CD14-positive monocyte (primary cell): ENCODE results near the gene STK38L. TPM values are rescaled to one million over a fixed set of nuclear protein-coding genes. Genes with fewer than 3 reads are reported as not detected.

Experiments
- DNase-seq, 3 donors: peaks; one replicate each; pipeline ENCODE4 v3.0.0-alpha.2; 2011 to 2022
- H2AFZ ChIP-seq: 2 replicates; pipeline ENCODE4 v1.6.0; 2012; ENCODE audit warnings: mild to moderate bottlenecking, low read depth, low read length, inconsistent platforms; ENCODE audit not compliant: insufficient read depth, poor library complexity, severe bottlenecking
- H3K27ac ChIP-seq, 2 donors: 1 replicate in 1 of 2; 2 replicates in 1 of 2; pipeline ENCODE4 v1.5.1; 2012 to 2013; ENCODE audit warnings: low read length in 2 of 2, control low read depth in 1 of 2, inconsistent platforms in 1 of 2, low read depth in 1 of 2, mild to moderate bottlenecking in 1 of 2
- H3K27me3 ChIP-seq, 2 donors: one replicate each; pipeline versions ENCODE4 v1.6.0 to v1.6.1; 2011 to 2013; ENCODE audit warnings: low read length in 2 of 2; ENCODE audit not compliant: control insufficient read depth in 2 of 2, insufficient read depth in 2 of 2
- H3K36me3 ChIP-seq, 2 donors: replicated peaks in 1 of 2; 1 replicate in 1 of 2; 2 replicates in 1 of 2; pipeline versions ENCODE4 v1.5.1 to v1.6.1; 2012 to 2013; ENCODE audit warnings: low read length in 2 of 2, control low read depth in 1 of 2, inconsistent platforms in 1 of 2, mild to moderate bottlenecking in 1 of 2; ENCODE audit not compliant: insufficient read depth in 2 of 2, control insufficient read depth in 1 of 2
- H3K4me1 ChIP-seq, 2 donors: 1 replicate in 1 of 2; 2 replicates in 1 of 2; pipeline versions ENCODE4 v1.5.1 to v1.6.1; 2012 to 2013; ENCODE audit warnings: low read length in 2 of 2, control low read depth in 1 of 2, inconsistent platforms in 1 of 2, mild to moderate bottlenecking in 1 of 2, moderate library complexity in 1 of 2; ENCODE audit not compliant: insufficient read depth in 2 of 2, control insufficient read depth in 1 of 2
- H3K4me2 ChIP-seq: replicated peaks from 2 replicates; pipeline ENCODE3; 2012; ENCODE audit warnings: low read length, moderate library complexity, mild to moderate bottlenecking; ENCODE audit not compliant: poor library complexity, severe bottlenecking; ENCODE audit errors: extremely low read depth
- H3K4me3 ChIP-seq, 3 experiments: fragments of 200-600 bp in 1 of 3; sonication (generic) in 1 of 3; replicated peaks in 1 of 3; 1 replicate in 2 of 3; 2 replicates in 1 of 3; pipeline ENCODE4 v1.5.1; 2011 to 2013; ENCODE audit warnings: low read length in 3 of 3, mild to moderate bottlenecking in 3 of 3, control low read depth in 2 of 3, low read depth in 2 of 3, inconsistent platforms in 1 of 3, moderate library complexity in 1 of 3
- H3K79me2 ChIP-seq: 2 replicates; pipeline ENCODE4 v1.6.0; 2012; ENCODE audit warnings: mild to moderate bottlenecking, control low read depth, inconsistent platforms, low read length, moderate library complexity; ENCODE audit not compliant: insufficient read depth
- H3K9ac ChIP-seq: 2 replicates; pipeline ENCODE4 v1.6.0; 2017; ENCODE audit warnings: low read length, mild to moderate bottlenecking; ENCODE audit not compliant: insufficient read depth, poor library complexity, severe bottlenecking
- H3K9me3 ChIP-seq, 2 donors: replicated peaks in 1 of 2; 1 replicate in 1 of 2; 2 replicates in 1 of 2; pipeline versions ENCODE4 v1.5.1 to v1.6.1; 2012 to 2013; ENCODE audit warnings: low read length in 2 of 2, control low read depth in 1 of 2; ENCODE audit not compliant: control insufficient read depth in 1 of 2, insufficient read depth in 1 of 2
- H4K20me1 ChIP-seq: 2 replicates; pipeline ENCODE4 v1.6.0; 2012; ENCODE audit warnings: mild to moderate bottlenecking, low read length, control low read depth, moderate library complexity; ENCODE audit not compliant: insufficient read depth
- H3K27ac Mint-ChIP-seq, 7 donors: one replicate each; pipeline ENCODE4 v1.8.0; 2020; ENCODE audit warnings: mild to moderate bottlenecking in 7 of 7, mixed read lengths in 7 of 7, moderate library complexity in 6 of 7, inconsistent platforms in 2 of 7
- H3K27me3 Mint-ChIP-seq, 3 donors: one replicate each; pipeline ENCODE4 v1.8.0; 2021 to 2022; ENCODE audit warnings: low read depth in 3 of 3, mild to moderate bottlenecking in 3 of 3, mixed read lengths in 3 of 3, moderate library complexity in 3 of 3, inconsistent platforms in 1 of 3
- H3K36me3 Mint-ChIP-seq, 2 donors: one replicate each; pipeline ENCODE4 v1.8.0; 2020; ENCODE audit warnings: mixed read lengths in 2 of 2, inconsistent platforms in 1 of 2, mild to moderate bottlenecking in 1 of 2
- H3K4me1 Mint-ChIP-seq: one replicate; pipeline ENCODE4 v1.8.0; 2020; ENCODE audit warnings: mild to moderate bottlenecking, mixed read lengths
- H3K4me3 Mint-ChIP-seq, 2 donors: one replicate each; pipeline ENCODE4 v1.8.0; 2020; ENCODE audit warnings: mild to moderate bottlenecking in 2 of 2, mixed read lengths in 2 of 2, moderate library complexity in 1 of 2
- H3K9me3 Mint-ChIP-seq, 7 donors: one replicate each; pipeline ENCODE4 v1.8.0; 2020 to 2022; ENCODE audit warnings: mixed read lengths in 7 of 7, mild to moderate bottlenecking in 6 of 7, moderate library complexity in 6 of 7, inconsistent platforms in 2 of 7
- CTCF ChIP-seq: fragments of 200-600 bp; IDR thresholded peaks from one replicate; pipeline ENCODE4 v1.8.0; 2022; ENCODE audit warnings: antibody characterized with exemption, mild to moderate bottlenecking
- WGBS: methylation state at CpG from one replicate; pipeline ENCODE4 v1.1.5; 2013; ENCODE audit warnings: missing lambda C conversion rate; ENCODE audit not compliant: insufficient coverage; 5-methylcytosine and 5-hydroxymethylcytosine counted together
- intact Hi-C, 2 donors: fragments of 100-400 bp; cut with micrococcal nuclease; formaldehyde crosslinking; loops; one replicate each; pipeline versions ENCODE4 v1.15.0 to v1.15.1; 2023
- polyA plus RNA-seq, 3 donors: library from polyadenylated mRNA; depleted of rRNA in 1 of 3; unstranded in 2 of 3; stranded (reverse) in 1 of 3; fragments of 300-500 nt in 2 of 3; fragments of >200 nt in 1 of 3; fragmentation: Illumina TruSeq in 2 of 3; gene quantifications; 1 replicate in 2 of 3; 2 replicates in 1 of 3; pipeline ENCODE4 v1.2.3, GENCODE V29; 2012 to 2021

STK38L gene
- polyA plus RNA-seq, 3 donors = 20.0 to 29.5 (median 20.5) TPM

GRCh38 chr12:27220988-27221345, 23.1 kb upstream of the STK38L start:
- H3K9me3 Mint-ChIP-seq = peaks cover 0 to 2% (median 0%) of the 10 kb centered on the region in 7 donors
- Histone ChIP-seq H4K20me1 (no peaks in the 10 kb centered on the region), H3K27me3 (no peaks in the 10 kb centered on the region), H3K4me1 (peaks cover 42 to 49% of the 10 kb centered on the region in 2 donors), H3K27ac (peak overlapping the region in 1 of 2 donors; percentile 68), H3K4me2 (peak overlapping the region; percentile 67), H2AFZ (no peak overlapping the region), H3K4me3 (peak overlapping the region in 1 of 3 experiments; percentile 60), H3K36me3 (no peaks in the 10 kb centered on the region), H3K79me2 (no peaks in the 10 kb centered on the region), H3K9ac (no peak overlapping the region), H3K9me3 (no peaks in the 10 kb centered on the region)
- peak overlapping the region; percentile 65 to 88 (median 80) for H3K27ac Mint-ChIP-seq
- no peak for DNase-seq
- no peaks in the 10 kb centered on the region for H3K27me3 Mint-ChIP-seq
- TF ChIP-seq CTCF = no peak
- H3K4me1 Mint-ChIP-seq = peaks cover 49% of the 10 kb centered on the region
- intact Hi-C loops = loop anchor here in 1 of 2 donors (5.0 kb wide), 1 partner anchor 39 kb away; no protein-coding TSS in a partner anchor
- peak overlapping the region; percentile 7 to 9 for H3K4me3 Mint-ChIP-seq
- 0% methylated on average over 2 of the region's 4 CpGs for WGBS
- H3K36me3 Mint-ChIP-seq = no peaks in the 10 kb centered on the region

- no peaks in the 10 kb centered on the region for H3K27me3 Mint-ChIP-seq
- Histone ChIP-seq H2AFZ (peak overlapping the region; percentile 34), H3K27me3 (no peaks in the 10 kb centered on the region), H3K79me2 (no peaks in the 10 kb centered on the region), H3K4me2 (peak overlapping the region; percentile 67), H4K20me1 (no peaks in the 10 kb centered on the region), H3K9me3 (no peaks in the 10 kb centered on the region), H3K4me1 (peaks cover 50 to 57% of the 10 kb centered on the region in 2 donors), H3K36me3 (no peaks in the 10 kb centered on the region), H3K27ac (peak overlapping the region; percentile 66 to 68), H3K9ac (no peak overlapping the region), H3K4me3 (peak overlapping the region in 2 of 3 experiments; percentile 26 to 60)
- peak overlapping the region; percentile 79 to 89 (median 88) for H3K27ac Mint-ChIP-seq
- peak overlapping the region; percentile 62 to 77 for H3K4me3 Mint-ChIP-seq
- no peak for TF ChIP-seq CTCF
- intact Hi-C loops = loop anchor here in 1 of 2 donors (5.0 kb wide), 1 partner anchor 40 kb away; no protein-coding TSS in a partner anchor
- no peaks in the 10 kb centered on the region for H3K36me3 Mint-ChIP-seq
- WGBS = no CpG with 5 or more reads among the region's 7 CpGs
- H3K4me1 Mint-ChIP-seq = peaks cover 57% of the 10 kb centered on the region
- H3K9me3 Mint-ChIP-seq = peaks cover 0 to 2% (median 0%) of the 10 kb centered on the region in 7 donors
- DNase-seq = peak in 2 of 3 donors; percentile 44 to 55
These were observed 22.3 kb upstream of the STK38L start for GRCh38 chr12:27221625-27222387.
